Transverse colon (tissue), 4 donors: ENCODE results near the gene PRKD3.

Experiments used
- EP300 ChIP-seq: sonication (generic); formaldehyde crosslinking; IDR thresholded peaks from one replicate; pipeline ENCODE4 v1.6.1; 2017; ENCODE audit warnings: antibody characterized with exemption, low read depth
- POLR2A ChIP-seq: fragments of 450-650 bp; IDR thresholded peaks from one replicate; pipeline ENCODE4 v1.6.1; 2016; ENCODE audit warnings: antibody characterized with exemption, mild to moderate bottlenecking, moderate library complexity
- POLR2AphosphoS5 ChIP-seq, 3 donors: sonication (generic); formaldehyde crosslinking; IDR thresholded peaks; one replicate each; pipeline ENCODE4 v1.6.1; 2016; ENCODE audit warnings: antibody characterized with exemption in 3 of 3
- TF ChIP-seq, protein P1 (sequence below), 5 experiments: fragments of 200-600 bp in 3 of 5; fragments of 450-650 bp in 2 of 5; sonication (generic) in 3 of 5; IDR thresholded peaks; 1 replicate in 2 of 5; 2 replicates in 3 of 5; pipeline ENCODE4 v1.5.1; 2016 to 2017; ENCODE audit warnings: antibody characterized with exemption in 5 of 5, inconsistent platforms in 3 of 5, mild to moderate bottlenecking in 2 of 5, moderate library complexity in 1 of 5

DNA sequence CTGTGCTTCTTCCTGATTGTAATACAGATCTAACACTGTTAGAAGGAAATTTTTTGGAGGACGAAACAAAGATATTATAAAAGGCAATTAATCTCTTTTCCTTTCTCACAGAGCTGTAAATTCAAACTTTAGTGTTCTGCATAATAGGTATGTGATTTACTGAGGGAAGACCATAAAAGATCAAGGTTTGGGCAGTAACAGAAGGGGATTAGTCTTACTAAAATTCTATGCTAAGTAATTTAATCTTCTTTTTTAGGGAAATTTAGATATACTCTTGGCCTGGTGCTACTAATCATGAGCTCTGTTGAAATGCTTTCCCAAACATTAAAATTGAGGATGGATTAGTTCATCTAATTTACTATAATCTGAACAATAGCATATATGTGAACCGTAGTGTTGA, 11.0 kb upstream of the PRKD3 start:
- no peak for TF ChIP-seq EP300
- TF ChIP-seq, protein P1, sequence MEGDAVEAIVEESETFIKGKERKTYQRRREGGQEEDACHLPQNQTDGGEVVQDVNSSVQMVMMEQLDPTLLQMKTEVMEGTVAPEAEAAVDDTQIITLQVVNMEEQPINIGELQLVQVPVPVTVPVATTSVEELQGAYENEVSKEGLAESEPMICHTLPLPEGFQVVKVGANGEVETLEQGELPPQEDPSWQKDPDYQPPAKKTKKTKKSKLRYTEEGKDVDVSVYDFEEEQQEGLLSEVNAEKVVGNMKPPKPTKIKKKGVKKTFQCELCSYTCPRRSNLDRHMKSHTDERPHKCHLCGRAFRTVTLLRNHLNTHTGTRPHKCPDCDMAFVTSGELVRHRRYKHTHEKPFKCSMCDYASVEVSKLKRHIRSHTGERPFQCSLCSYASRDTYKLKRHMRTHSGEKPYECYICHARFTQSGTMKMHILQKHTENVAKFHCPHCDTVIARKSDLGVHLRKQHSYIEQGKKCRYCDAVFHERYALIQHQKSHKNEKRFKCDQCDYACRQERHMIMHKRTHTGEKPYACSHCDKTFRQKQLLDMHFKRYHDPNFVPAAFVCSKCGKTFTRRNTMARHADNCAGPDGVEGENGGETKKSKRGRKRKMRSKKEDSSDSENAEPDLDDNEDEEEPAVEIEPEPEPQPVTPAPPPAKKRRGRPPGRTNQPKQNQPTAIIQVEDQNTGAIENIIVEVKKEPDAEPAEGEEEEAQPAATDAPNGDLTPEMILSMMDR (IDR thresholded peaks at IDR 0.05) = no peak
- no peak for TF ChIP-seq POLR2AphosphoS5 (IDR thresholded peaks at IDR 0.05)
- TF ChIP-seq POLR2A = no peak
